Stimulated activated CD4-positive, alpha-beta T cell treated with anti-CD3 and anti-CD28 coated beads, Interleukin-2, amount 100 ng/mL, for 24 hours (primary cell): Measurements from ENCODE around the gene SCAF8.
A peak's percentile ranks its signal among the peaks of the same experiment; 100 is the strongest.
"Not testable (repeated sequence)": the region's sequence is repeated elsewhere in the genome, so short reads cannot be mapped to it uniquely, and the experiment has no call there.

Experiments used
- DNase-seq, 2 donors: peaks; one replicate each; pipeline ENCODE4 v3.0.0-alpha.2; 2020

SCAF8 gene, protein sequence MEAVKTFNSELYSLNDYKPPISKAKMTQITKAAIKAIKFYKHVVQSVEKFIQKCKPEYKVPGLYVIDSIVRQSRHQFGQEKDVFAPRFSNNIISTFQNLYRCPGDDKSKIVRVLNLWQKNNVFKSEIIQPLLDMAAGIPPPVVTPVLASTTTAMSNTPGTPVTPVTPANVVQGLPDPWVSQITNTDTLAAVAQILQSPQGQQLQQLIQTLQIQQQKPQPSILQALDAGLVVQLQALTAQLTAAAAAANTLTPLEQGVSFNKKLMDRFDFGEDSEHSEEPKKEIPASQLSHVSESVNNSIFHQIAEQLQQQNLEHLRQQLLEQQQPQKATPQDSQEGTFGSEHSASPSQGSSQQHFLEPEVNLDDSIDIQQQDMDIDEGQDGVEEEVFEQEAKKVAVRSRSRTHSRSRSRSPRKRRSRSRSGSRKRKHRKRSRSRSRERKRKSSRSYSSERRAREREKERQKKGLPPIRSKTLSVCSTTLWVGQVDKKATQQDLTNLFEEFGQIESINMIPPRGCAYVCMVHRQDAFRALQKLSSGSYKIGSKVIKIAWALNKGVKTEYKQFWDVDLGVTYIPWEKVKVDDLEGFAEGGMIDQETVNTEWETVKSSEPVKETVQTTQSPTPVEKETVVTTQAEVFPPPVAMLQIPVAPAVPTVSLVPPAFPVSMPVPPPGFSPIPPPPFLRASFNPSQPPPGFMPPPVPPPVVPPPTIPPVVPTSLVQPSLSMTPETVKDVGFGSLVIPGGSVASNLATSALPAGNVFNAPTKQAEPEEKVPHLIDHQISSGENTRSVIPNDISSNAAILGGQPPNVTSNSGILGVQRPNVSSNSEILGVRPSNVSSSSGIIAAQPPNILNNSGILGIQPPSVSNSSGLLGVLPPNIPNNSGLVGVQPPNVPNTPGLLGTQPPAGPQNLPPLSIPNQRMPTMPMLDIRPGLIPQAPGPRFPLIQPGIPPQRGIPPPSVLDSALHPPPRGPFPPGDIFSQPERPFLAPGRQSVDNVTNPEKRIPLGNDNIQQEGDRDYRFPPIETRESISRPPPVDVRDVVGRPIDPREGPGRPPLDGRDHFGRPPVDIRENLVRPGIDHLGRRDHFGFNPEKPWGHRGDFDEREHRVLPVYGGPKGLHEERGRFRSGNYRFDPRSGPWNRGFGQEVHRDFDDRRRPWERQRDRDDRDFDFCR (N-terminal part only)

GRCh38 chr6:154733183-154733625 is at the start of gene SCAF8:
Gene SCAF8, plus strand, starts transcription at chr6:154733416. Its CDS starts 485 bp downstream, at chr6:154733901.
- peak; percentile 87 to 88 for DNase-seq

DNA sequence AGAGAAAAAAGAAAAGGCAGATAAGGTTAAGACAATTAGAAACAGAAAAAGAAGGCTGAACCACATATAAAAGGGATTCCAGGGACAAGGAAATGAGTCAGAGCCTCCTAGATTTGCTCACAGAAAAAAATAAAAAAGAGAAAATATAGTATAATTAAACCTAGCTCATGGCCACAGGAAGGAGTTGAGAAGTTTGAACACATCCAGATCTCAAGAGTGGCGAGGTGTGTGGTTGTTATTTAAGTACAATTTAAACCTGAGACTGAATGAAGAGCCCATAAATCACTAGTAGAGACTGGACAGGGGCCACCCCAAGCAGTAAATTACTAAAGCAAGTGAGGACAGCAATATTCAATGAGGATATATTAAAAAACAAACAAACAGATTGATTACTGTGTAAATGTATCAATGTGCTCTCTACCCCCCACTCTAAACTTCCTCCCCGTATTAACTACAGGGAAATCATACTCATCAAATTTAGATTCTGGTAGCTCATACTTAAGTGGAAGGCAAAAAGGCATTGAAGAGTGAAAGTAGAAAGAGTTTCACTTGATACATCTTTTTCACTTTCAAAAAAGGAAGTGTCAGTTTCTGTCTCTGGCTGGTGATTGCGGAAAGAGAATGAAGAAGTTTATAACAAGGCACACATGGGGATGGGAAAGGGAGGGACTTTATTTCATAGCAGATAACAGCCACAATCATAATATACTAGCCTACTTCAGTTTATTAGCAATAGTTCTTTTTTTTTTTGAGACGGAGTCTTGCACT is 49.3 kb upstream of the SCAF8 start:
- no peak for DNase-seq

DNA sequence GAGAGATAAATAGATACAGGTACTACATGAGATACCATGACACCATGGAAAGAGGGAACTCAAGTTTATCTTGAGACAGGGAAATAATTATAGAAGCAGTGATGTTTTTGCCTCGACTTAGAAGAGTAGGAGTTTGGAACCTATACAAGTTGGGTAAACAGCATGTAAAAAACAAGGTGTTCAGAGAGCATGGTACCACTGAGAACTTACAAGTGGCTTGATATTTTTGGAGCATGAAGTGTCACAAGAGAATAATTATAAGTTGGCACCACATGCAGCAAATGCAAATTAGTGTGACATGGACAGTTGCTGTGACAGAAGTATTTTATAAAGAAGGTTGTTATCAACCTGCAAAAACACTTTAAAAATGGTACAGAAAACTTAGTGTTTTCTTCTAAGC is 47.1 kb upstream of the SCAF8 start:
- no peak for DNase-seq

GRCh38 chr6:154689493-154690255 is 43.5 kb upstream of the SCAF8 start:
- no peak for DNase-seq

DNA sequence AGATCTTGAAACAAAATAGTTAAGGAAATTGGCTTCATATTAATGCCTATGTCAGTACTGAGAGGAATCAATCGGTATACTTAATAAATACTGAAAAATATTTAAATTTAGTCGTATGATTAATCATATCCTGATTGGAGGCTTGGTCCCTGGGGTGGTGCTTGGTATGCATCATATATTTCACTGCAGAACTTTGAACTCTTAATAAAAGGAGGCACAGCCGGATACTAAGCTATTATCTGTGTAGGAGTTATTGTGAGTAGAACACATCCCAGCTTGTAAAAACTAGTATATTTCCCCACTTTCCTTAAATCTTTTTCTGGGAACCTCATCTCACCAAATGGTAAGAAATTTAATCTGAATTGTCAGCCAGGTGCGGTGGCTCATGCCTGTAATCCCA is 42.4 kb upstream of the SCAF8 start:
- no peak for DNase-seq

DNA sequence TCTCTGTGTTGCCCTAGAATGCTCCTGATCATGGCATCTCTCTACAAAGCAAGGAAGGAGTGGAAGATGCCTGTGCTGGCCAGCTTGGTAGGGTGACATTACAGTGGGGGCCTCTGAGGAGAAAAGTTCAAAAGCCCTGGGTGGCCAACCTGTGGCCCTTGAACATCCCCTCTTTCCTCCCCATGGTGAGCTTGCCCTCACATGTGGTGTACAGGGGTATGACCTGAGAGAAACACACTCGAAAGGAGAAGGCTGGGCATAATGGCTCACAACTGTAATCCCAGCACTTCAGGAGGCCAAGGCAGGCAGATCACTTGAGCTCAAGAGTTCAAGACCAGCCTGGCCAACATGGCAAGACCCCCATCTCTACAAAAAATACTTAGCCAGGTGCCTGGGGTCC is 36.6 kb upstream of the SCAF8 start:
- DNase-seq = no peak

- no peak for DNase-seq
Observed at GRCh38 chr6:154703124-154703523, 30.1 kb upstream of the SCAF8 start.

GRCh38 chr6:154705471-154706113 is 27.6 kb upstream of the SCAF8 start:
- no peak for DNase-seq

DNA sequence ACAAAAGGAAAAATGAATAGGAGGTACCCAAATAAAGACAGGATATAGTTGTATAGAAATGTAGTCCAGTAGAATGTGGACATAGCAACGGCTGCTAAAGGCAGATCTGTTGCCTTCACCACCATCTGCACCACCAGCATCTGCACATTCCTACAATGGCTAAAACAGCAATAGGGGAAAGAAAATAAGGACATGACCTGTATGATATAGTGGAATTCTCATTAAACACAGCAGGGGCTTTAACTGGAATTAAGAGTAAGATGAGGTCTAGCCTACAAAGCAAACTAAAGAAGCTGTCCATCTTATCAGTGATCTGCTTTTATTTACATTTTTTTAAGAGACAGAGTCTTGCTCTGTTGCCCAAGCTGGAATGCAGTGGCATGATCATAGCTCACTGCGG is 26.8 kb upstream of the SCAF8 start:
- DNase-seq = no peak

DNA sequence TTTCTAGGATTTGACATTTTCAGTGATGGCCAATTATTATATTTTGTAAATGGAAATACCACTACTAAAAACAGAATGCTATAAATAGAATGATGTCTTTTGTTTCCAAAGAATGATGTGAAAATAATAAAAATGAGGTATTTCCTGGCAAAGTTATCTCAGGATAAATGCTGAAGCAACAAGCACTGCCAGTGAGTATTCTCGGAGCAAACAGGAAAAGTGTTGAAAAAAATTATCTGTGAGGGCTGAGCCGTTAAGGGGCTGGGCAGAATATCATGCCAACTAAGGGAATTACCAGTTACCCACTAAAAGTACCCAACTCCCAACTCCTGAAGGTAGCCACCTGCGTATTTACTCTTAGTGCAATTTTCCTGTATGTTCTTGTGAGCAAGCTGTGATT is 23.6 kb upstream of the SCAF8 start:
- DNase-seq = no peak

GRCh38 chr6:154710689-154711088 is 22.5 kb upstream of the SCAF8 start:
- DNase-seq = no peak

DNA sequence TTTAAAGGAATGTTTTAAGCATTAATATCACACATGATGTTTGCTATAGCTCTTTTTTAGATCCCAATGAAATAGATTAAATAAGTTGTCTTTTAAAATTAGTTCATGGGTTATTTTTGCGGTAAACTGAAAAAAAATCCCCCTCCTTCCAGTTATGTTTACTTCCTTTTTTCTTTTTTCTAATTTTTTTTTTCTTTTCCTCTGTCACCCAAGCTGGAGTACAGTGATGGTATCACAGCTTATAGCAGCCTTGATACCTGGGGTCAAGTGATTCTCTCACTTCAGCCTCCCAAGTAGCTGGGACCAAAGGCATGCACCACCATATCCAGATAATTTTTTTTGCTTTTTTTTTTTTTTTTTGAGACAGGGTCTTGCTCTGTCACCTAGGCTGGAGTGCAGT is 17.8 kb upstream of the SCAF8 start:
- DNase-seq = no peak

DNA sequence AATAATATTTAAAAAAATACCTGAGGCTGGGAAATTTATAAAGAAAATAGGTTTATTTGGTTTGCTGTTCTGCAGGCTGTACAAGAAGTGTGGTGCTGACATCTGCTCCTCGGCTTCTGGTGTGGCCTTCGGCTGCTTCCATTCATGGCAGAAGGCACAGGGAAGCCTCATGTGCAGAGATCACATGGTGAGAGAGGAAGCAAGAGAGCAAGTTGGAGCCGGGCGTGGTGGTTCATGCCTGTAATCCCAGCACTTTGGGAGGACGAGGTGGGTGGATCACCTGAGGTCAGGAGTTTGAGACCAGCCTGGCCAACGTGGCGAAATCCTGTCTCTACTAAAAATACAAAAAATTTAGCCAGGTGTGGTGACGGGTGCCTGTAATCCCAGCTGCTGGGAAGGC is 16.9 kb upstream of the SCAF8 start:
- not testable (repeated sequence) for DNase-seq

GRCh38 chr6:154719433-154719832 is 13.8 kb upstream of the SCAF8 start:
- no peak for DNase-seq

DNA sequence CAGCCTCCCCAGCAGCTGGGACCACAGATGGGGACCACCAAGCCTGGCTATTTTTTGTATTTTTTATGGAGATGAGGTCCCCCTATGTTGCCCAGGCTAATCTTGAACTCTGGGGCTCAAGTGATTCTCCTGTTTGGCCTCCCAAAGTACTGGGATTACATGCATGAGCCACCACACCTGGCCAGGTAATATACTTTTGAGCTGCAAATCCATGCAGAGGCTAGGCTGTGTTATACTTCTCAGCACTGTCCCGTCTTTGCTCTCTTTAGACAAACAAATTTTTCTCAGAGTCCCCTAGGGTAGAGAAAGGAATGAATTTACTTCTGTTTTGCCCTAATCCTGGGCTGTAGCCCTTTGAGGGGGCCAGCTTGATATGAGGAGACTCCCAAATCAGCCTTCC is 13.4 kb upstream of the SCAF8 start:
- no peak for DNase-seq

GRCh38 chr6:154721460-154721859 is 11.8 kb upstream of the SCAF8 start:
- DNase-seq = no peak

DNA sequence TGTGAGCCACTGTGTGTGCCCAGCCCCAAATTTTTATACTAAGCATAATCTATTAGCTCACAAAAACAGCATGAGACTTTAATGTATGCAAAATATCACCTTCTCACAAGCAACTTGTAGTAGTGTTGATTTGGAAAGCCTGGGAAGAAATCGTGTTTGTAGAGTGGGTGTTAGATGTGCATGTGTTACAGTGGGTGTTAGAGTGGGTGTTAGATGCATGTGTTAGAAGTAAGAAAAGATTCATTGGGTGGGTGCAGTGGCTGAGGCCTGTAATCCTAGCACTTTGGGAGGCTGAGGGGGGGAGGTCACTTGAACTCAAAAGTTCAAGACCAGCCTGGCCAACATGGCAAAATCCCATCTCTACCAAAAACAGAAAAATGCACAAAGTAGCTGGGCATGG is 6.3 kb upstream of the SCAF8 start:
- no peak for DNase-seq

DNA sequence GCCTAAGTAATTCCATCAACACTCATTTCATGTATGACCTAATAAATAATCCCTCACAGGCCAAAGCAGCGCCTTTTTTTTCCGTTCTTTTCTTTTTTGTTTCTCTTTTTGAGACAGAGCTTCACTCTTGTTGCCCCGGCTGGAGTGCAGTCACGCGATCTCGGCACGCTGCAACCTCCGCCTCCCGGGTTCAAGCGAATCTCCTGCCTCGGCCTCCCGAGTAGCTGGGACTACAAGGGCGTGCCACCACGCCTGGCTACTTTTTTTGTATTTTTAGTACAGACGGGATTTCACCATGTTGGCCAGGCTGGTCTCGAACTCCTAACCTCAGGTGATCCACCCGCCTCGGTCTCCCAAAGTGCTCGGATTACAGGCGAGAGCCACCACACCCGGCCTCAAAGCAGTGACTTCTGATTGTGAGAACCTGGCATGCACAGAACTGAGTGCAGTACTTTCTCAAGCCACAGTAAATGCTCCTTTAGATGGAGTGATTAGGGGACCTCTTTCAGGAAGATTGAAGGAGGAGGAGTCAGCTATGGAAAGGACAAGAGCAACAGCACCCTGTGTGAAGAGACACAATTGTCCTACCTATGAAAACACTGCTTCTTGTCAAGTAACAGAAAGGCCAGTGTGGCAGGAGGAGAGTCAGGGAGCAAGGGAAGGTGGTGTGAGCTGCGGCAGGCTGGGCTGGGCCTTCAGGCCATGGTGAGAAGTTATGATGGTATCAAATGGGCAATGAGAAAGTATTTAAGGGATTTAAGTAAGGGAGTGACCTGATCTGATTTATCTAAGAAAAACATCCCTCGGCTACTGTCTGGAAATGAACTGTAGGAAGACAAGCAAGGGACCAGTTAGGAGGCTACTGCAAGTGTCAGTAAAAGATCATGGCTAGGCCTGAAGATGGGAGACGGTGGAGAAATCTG is 1.7 kb upstream of the SCAF8 start:
- no peak for DNase-seq

DNA sequence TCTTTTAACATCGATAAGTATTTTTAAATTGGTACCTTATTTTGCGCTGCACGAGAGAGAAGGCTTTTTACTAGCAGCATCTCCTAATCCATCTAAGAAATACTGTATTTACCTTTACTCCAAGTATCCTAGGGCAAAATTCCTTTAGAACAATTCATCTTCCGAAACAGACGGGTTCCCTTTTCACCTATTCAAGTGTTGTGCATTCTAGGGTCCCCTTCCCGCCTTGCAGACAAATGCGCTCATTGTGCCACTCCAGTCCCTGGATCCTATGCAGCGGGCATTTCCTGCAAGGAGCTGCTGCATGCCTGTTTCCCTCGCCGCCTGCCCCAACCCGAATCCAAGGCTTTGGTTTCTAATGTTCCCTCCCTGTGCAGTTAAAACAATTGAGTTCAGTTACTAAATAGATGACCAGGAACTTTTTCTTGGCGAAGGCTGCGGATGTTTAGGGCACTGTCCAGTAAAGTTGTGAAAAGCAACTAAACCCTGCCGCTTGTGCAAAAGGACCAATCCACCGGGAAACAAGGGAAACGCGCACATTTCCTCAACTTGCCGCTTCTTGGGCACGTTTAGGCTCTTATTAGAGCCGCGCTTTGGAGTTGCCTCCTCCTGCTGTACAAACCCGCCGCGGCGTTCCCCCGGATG is 556 bp upstream of the SCAF8 start:
- DNase-seq = no peak
